Gastrocnemius medialis (tissue), 4 donors: Measurements from ENCODE around the gene PXK.

Experiments
- CTCF ChIP-seq, 5 experiments: fragments of 450-650 bp in 3 of 5; fragments of 200-600 bp in 2 of 5; sonication (generic) in 2 of 5; IDR thresholded peaks in 4 of 5; conservative IDR thresholded peaks in 1 of 5; 1 replicate in 4 of 5; 2 replicates in 1 of 5; pipeline ENCODE4 v1.5.1; 2016 to 2019; ENCODE audit warnings: antibody characterized with exemption in 5 of 5, mild to moderate bottlenecking in 3 of 5, moderate library complexity in 3 of 5
- POLR2A ChIP-seq, 2 donors: fragments of 450-650 bp; IDR thresholded peaks; one replicate each; pipeline ENCODE4 v1.6.1; 2017; ENCODE audit warnings: antibody characterized with exemption in 2 of 2, mild to moderate bottlenecking in 2 of 2, moderate library complexity in 2 of 2

- TF ChIP-seq CTCF (IDR thresholded peaks at IDR 0.05 in 4 of 5, conservative IDR thresholded peaks at IDR 0.05 in 1 of 5) (no peak), POLR2A (IDR thresholded peaks at IDR 0.05) (no peak)
These were observed 101.8 kb downstream of the PXK start for GRCh38 chr3:58434511-58434910.
